Activated CD4-positive, alpha-beta T cell treated with anti-CD3 and anti-CD28 coated beads for 48 hours (primary cell): ENCODE results near the gene PPY.
"Not testable (repeated sequence)": the region's sequence is repeated elsewhere in the genome, so short reads cannot be mapped to it uniquely, and the experiment has no call there.

Experiments used
- DNase-seq: peaks from one replicate; pipeline ENCODE4 v3.0.0-alpha.2; 2020

Gene PPY

DNA sequence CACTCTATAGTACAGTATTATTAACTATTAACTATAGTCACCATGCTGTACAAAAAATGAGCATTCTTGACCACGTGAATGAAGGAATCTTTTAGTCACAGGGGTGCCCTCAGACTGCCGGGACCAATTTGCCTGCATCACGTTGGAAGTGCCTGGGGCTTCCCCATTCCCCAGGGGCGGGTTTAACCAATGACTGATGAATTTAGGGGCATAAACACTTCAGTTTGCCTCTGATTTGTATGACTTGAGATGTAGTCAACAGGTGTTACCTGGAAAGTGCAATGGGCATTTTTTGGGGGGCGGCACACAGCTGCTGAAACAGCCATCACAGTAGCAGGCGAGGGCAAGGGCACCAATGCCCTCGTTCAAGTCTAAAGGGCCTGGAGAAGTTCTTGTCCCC lies 20.2 kb upstream of the PPY start:
- DNase-seq: no peak

DNA sequence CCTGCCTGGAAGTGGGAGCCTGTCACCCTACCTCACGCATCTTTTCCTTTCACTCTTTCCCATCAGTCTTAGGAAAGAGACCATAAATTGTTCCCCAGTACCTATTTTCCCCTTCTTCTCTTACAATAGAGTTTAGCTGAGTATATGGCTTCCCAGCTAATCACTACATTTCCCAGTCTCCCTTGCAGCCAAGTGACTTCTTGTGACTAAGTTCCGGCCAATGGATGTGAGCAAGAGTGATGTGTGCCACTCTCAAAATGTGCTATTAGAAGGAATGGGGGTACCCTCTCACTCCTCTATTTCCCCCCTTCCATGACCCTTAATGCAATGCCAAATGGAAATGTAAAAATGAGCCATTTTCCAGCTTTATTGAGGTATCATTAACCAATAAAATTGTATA lies 19.7 kb upstream of the PPY start:
- DNase-seq: no peak

DNA sequence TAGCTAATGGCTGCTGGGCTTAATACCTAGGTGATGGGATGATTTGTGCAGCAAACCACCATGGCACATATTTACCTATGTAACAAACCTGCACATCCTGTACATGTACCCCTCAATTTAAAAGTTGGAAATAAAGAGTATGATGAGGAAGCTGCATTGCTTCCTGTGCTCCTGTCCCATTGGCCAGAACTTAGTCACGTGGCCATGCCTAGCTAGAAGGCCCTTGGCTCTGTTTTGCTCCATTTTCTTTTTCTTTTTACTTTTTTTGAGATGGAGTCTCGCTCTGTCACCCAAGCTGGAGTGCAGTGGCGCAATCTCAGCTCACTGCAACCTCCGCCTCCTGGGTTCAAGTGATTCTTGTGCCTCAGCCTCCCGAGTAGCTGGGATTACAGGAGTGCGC lies 19.0 kb upstream of the PPY start:
- DNase-seq: not testable (repeated sequence)

DNA sequence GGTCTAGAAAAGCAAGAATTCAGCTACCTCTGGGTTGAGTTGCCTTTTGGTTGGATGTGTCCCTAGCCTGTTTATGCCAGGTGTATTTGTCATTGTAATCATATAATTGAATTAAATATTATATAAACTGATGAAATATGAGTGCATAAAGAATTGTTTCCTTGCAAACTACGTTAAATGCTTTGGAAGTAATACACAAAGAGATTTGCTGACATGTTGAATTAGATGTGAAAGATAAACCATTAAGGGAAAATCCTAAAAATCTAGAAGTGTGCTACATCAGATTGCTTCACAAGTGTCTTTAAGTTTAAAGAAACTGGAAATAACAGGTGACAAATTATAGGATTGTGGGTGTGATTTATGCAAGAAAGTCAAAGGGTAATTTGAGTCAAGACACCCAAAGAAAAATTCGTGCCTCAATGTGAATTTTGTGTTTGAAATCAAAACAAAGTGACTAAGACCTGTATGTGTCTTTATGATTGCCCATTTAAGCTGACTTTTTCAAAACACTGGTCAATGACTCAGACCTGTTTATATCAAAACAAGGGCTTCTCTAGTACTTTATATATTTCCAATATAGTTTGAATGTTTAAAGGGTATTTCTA lies 16.6 kb upstream of the PPY start:
- no peak for DNase-seq

DNA sequence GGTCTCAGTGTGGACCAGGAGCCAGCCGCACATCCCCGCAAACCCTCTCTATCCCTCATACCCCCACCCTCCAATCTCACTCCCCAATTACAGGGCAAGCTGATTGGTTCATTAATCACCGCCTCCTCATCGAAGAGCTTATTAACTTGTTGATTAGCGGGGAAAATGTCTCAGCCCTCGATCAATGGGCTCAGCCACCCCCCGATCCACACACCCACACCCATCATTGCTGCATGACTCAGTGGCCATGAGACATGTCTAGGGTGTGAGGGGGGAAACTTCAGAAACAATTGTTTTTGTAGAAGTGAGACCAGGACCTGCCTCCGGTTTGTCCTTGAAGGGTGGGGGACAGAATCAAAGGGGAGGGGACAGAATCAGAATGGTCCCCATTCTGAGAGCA lies 13.9 kb upstream of the PPY start:
- no peak for DNase-seq

DNA sequence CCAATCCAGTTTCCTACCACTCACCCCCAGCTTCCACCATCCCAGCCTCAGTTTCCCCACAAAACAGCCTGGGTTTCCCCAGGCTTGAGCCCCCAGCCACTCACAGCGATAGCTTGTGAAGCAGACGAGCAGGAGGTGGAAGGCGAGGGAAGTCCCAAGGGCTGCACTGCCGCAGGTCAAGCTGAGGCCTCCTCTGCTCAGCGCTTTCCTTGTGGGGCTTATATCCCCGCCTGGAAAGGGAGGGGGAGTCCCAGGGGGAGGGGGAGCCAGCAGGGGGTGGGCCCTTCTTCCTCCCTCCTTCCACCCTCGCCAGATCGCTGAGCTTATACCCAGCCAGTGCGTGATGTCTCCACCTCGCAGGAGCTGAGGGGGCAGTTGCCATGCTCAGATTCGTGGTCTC lies 11.5 kb upstream of the PPY start, which contains the start of gene PYY:
PYY (minus strand) TSS at position 195 of the 400 bp plus-strand sequence. CDS start 457 bp downstream, outside the sequence.
- no peak for DNase-seq

DNA sequence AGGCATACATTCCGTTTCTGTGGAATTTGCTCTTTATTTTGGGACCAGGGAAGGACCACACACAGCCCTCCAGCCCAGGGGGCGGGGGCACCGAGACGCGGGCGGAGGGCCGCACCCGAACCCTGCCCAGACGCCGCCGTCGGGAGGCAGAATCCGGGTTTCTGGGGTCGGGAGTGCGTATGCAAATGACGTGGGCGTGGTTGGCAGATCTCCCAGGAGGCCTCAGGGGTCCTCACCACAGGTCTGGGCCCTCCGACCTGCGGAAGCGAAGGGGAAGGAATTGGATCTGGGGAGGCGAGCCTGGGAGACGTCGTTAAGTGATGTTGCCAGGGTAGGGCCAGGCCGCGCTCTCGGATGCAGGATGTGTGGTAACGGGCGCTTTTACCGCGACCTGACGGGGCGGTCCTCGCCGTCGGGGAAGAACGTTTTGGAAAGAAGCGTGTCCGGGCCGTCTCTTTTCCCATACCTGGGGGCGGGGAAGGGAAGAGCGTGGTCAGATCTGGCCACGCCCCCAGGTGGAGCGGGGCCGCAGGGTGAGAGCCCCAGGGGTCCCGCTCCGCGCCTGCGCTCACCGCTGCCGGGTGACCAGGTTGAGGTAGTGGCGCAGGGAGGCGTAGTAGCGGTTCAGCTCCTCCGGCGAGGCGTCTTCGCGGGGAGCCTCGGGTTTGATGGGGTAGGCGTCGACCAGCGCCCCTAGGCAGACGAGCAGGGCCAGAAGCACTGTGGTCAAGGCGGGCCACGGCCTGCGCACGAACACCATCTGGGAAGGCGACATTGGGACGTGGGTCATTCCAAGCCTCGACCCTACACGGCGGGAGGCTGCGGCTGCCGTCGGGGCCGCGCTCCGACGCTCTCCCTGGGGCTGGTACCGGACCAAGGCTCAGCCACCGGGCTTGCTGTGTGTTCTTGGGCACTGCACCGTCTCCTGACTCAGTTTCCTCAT lies 10.7 kb upstream of the PPY start:
- no peak for DNase-seq

DNA sequence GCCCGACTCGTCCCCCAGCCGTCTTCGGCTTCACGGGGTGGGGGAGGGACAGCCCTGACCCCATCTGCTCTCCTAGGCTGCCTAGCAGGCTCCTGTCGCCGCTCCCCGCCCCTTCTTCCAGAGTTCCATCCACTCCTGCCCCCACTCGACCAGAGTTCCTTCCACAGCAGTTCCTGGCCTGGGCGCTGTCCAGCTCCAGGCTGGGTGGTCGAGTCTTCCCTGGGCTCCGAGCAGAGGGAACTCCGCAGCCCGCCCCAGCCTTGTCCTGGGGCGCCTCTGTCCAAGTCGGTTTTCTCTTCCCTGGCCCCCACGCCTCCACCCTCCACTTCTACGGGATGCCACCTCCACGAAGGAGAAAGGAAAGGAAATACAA lies 10.1 kb upstream of the PPY start:
- no peak for DNase-seq

DNA sequence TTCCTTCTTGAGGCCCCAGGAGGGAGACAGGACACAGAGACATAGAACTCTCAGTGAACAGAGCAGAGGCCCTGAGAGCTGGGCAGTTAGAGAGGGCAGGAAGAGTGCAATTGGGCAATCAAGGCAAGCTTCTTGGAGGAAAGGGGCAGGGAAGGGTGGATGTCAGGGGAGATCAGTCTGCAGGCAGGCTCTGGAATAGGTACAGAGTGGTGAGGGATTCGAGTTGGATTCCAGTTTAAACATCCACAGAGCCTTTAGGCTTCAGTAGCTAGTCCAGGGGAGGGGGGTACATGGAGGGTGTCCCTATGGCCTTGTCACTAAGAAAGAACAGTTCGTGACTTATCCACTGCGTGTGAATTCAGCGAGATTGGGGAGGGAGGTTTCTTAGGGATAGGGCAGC lies 9.5 kb upstream of the PPY start:
- DNase-seq: no peak

DNA sequence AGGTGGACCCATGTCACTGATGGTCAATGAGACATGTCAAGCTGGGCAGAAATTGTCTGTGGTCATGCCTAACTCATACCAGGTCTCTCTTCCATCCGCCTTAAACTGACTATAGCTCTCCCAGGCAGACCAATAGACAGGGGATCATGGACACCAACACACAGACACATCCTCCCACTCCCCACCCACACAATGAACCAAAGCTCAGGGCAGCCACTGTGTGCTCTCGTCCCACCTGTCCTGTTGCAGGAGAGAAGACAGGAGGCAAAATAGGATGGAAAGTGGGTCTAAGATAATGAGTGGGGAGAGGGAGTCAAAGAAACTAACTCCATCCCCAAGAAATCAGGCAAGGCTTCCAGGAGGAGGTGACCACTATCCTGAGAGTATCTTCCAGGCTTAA lies 8.3 kb upstream of the PPY start:
- DNase-seq: no peak

DNA sequence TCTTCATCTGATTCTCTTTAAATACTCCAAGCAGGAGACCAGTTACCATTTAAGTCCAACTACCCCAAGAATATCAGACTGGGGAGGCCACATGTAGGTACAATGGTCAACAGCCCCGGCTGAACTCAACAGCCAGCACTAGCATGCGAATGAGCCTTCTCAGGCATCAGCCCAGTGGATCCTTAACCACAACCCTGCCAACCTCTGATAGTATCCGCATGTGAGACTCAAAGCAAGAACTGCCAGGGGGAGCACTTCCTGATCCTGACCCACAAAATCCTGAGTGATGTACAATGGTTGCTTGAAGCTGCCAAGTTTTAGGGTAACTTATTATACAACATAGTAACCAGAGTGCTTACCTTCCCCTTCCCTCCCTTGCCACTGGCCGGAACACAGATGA lies 7.5 kb upstream of the PPY start:
- DNase-seq: no peak

DNA sequence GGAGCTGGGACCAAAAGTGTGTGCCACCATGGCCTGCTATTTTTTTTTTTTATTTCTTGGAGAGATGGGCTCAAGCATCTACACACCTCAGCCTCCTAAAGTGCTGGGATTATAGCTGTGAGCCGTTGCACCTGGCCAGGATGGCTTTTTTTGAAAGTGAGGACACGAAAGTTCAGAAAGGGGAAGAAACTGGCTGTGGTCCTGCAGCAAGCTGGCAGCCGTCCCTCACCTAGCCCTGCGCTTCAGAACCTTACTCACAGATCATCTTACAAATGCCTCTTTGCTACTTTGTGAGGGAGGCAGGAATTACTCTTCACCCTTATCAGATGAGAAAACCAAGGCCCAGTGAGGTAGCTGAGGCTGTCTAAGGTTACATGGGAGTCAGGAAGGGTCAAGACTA lies 4.5 kb upstream of the PPY start:
- DNase-seq: no peak

DNA sequence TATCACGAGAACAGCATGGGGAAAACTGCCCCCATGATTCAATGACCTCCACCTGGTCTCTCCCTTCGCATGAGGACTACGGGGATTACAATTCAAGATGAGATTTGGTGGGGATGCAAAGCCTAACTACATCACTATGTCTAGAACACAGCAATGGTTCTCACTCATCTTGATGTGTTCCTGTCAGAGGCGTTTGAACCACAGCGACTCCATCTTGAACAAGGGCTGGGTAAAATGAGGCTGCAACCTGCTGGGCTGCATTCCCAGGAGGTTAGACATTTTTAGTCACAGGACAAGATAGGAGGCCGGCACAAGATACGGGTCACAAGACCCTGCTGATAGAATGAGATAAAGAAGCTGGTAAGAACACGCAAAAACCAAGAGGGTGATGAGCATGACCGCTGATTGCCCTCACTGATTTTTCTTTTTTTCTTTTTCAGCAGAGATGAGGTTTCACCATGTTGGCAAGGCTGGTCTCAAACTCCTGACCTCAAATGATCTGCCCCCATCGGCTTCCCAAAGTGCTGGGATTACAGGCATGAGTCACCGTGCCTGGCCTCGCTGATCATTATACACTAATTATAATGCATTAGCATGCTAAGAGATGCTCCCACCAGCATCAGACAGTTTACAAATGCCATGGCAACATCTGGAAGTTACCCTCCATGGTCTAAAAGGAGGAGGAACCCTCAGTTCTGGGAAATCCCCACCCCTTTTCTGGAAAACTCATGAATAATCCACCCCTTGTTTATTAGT lies 3.0 kb upstream of the PPY start:
- DNase-seq: no peak

DNA sequence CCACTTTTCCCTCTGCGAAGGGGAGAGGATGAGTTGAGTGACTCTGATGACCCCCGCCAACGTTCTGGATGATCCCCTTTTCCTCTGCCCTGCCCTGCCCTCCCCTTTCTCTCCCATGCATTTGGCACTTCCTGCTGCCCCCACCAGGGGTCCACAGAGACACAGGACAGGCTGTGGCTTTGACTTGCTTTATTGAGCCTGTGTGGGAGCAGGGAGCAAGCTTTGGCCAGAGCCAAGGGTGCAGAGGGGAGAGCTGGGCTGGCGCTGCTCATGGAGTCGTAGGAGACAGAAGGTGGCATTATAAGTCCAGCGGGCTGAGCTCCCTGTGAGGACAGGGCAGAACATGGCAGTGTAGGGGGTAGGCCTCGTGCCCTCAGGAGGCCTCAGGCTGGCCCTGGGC lies 1.6 kb downstream of the PPY start:
- peak; percentile 47 for DNase-seq

DNA sequence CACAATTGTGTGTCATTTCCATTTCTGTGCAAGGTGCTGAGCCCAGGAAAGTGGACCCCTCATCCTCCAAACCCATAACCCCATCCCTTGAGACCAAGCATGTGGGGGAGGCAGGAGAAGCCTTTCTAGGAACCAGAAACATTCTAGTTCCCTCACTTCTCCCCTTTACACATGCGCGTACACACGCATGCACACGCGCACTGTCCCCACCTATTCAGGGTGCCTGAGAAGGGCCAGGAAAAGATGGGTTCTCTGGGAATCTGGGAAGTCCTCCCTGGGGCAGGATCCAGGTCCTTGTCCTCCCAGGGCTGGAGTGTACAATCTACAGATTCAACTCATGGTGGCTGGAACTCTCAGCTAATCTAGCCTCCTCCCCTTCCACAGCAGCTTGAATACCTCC lies 2.4 kb downstream of the PPY start:
- DNase-seq: no peak

DNA sequence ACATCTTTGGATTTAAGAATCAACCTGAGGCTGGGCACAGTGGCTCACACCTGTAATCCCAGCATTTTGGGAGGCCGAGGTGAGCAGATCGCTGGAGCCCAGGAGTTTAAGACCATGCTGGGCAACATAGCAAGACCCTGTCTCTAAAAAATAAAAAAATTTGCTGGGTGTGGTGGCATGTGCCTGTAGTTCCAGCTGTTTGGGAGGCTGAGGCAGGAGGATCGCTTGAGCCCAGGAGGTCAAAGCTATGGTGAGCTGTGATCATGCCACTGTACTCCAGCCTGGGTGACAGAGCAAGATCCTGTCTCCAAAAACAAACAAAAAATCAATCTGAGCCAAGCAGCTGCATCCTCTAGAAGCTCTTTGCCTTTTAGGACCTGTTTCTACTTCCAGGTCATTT lies 2.8 kb downstream of the PPY start:
- DNase-seq: not testable (repeated sequence)

DNA sequence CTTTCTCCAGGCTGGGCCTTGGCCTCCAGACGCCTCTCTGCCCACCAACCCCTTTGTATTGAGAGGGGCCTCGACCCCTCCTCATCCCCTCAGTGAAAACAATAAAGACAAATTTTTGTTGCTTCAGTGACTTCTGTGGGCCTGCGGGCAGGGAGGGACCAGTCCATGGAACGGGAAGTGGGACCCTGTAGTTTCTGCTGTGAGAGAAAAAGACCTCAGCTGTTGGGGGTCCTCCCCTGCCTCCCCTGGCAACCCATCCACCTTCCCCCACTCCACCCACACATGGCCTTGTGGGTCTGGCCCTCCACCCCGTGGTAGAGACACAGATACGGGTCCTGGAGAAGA lies 3.5 kb downstream of the PPY start:
- no peak for DNase-seq

DNA sequence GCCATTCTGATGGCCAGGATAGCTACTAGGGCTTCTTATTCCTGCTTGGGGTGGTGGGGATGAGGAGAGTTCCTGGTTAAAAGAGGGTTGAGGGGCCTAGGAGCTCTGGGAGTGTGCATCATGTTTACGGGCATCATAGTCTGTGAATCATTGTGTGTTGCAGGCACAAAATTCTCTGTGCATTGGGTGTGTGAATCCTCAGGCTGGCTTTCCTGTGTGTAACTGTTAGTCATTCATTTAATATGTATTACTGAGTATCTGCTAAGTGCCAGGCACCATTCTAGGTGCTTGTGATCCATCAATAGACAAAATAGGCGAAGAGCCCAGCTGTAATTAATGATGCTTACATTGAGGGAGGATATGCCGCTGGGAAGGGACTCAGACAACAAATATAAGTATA lies 5.8 kb downstream of the PPY start:
- no peak for DNase-seq

DNA sequence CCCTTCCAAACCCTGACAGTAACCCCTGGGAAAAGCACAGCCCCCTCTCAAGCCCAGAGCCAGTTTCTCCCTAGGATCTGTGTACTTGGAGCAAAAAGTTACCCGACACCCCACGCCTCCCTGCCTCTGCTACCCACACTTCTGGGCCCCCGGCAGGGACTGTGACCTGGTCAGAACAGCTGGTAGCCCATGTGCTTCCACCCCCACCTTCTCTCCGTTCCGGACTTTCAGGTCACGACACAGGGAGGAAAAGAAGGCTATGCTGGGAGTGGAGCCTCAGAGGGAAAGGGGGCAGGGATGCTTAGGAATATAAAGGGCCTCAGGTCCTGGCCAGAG lies 6.4 kb downstream of the PPY start:
- no peak for DNase-seq

DNA sequence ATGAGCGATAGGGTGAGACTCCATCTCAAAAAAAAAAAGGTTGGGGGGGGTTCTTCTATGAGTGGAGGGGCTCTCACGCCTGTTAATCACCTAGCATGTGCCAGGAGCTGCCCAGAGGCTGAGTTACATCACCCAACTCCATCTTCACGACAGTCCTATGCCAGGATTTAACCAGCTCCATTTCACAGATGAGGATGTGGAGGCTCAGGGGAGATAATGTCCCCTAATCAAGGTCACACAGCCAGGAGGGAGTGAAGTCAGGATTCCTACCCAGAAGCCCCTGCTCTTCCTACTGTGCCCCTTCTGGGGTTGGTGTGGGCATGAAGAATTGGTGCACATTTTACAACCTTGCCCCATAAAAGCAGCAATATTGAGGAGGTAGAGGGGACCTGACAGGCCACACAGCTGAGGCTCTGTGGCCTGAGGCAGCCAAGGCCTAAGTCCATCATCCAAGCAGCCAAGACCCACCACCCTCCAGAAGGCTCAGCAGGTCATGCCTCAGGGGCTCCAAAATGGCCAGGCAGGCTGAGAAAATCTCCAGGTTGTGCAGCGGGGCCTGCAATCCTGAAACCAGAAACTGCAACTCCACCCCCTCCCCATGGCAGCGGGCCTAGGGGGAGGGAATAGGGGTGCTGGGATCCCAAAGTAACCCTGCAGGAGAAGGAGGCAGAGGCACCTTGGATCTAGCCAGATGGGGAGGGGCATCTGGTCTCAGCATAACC lies 6.9 kb downstream of the PPY start:
- DNase-seq: no peak

DNA sequence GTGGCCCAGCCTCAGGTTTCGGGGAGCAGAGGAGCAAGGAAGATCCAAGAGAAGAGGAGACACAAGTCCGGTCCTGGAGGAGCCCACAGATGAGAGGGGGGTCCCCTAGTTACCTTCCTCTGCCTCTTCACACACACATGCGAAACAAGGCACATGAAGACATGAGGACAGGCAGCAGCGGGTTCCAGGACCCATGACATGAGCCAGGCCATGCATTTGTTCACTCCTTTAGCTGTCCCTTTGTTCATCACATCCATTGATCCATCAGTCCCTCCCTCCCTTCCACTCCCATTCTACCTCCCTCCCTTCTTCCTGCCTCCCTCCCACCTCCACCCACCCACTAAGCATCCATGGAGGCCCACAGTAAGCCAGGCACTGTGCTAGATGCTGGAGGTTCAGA lies 9.4 kb downstream of the PPY start:
- no peak for DNase-seq

DNA sequence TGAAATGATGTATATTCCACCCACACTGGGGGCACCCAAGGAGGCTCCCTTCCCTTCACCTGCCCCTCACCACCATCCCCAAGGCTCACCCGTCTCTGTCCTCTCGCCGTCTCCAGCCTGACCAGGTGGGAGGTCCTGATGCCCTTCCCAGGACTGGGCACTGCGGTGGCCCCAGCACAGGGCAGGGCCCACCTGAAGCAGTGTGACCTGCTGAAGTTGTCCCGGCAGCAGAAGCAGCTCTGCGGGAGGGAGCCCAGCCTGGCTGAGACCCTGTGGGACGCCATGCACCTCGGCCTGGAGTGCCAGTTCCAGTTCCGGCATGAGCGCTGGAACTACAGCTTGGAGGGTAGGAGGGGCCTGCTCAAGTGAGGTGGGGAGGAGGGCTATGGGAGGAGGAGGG lies 9.9 kb downstream of the PPY start:
- DNase-seq: no peak

DNA sequence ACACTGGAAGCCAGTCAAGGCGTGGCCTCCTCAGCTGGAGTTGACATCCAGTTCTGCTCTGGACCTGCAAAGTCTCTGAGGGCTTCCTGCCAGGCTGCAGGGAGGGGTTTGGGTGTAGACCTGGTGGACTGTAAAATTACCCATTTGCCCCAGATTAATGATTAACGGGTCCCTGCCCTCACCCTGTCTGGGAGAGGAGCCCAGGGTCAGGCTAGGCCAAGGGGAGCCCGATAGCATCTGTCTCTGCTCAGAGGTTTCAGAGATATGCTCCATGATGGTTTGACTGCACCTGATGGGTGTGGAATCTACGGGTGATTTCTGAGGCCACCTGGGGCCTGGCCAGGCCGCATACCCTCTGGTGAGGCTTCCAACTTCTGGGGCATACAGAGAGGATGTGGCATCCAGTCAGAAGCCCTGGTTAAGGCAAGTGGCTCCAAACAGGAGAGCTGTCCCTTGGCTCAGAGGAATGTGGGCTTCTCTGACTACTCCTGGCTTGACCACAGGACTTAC lies 11.2 kb downstream of the PPY start:
- no peak for DNase-seq
